Thoracic aorta endothelial cell (primary cell): ENCODE data around the gene OR51A2. TPM values are rescaled to one million over a fixed set of nuclear protein-coding genes. Genes with fewer than 3 reads are reported as not detected.

Experiments
- total RNA-seq: library from RNA; depleted of rRNA; stranded (reverse); fragments of >200 nt; gene quantifications from 2 replicates; pipeline ENCODE4 v1.2.3, GENCODE V29; 2012

The OR51A2 gene
- total RNA-seq, result not detected in 2 replicates

GRCh38 chr11:4955613-4956012, at the start of gene OR51A2:
OR51A2 (minus strand) TSS chr11:4955713; CDS start chr11:4955713, 0 bp downstream.

GRCh38 chr11:4994551-4994950, 39.0 kb upstream of the OR51A2 start, which contains the start of gene OR51L1:
OR51L1 (plus strand) TSS chr11:4994851; CDS start chr11:4998983, 4,132 bp downstream.

GRCh38 chr11:4947505-4947904, 8.0 kb downstream of the OR51A2 start, which contains the start of gene OR51A4:
OR51A4 (minus strand) TSS chr11:4947605; CDS start chr11:4947100, 505 bp downstream.

GRCh38 chr11:4924239-4924638, 31.3 kb downstream of the OR51A2 start, which contains the start of gene OR51G1:
OR51G1 (minus strand) TSS chr11:4924339; CDS start chr11:4924339, 0 bp downstream.

GRCh38 chr11:4919250-4919649, 36.3 kb downstream of the OR51A2 start, which contains the start of gene OR51G2:
OR51G2 (minus strand) TSS chr11:4919350; CDS start chr11:4915663, 3,687 bp downstream.

Other genes with a start within 250 kb of the OR51A2 start
- not detected in 2 replicates for gene OR51F1, start 185.8 kb downstream of the OR51A2 start, total RNA-seq
- gene OR52R1, start 151.3 kb downstream of the OR51A2 start, total RNA-seq, result not detected in 2 replicates
- gene OR51F2, start 134.4 kb downstream of the OR51A2 start, total RNA-seq, result not detected in 2 replicates
- not detected in 2 replicates for gene OR51S1, start 106.5 kb downstream of the OR51A2 start, total RNA-seq
- gene OR51T1, start 73.8 kb downstream of the OR51A2 start, total RNA-seq, result not detected in 2 replicates
- not detected in 2 replicates for gene OR51A7, start 51.9 kb downstream of the OR51A2 start, total RNA-seq
- not detected in 2 replicates for gene OR51G2, start 36.4 kb downstream of the OR51A2 start, total RNA-seq
- not detected in 2 replicates for gene OR51G1, start 31.4 kb downstream of the OR51A2 start, total RNA-seq
- gene OR51A4, start 8.1 kb downstream of the OR51A2 start, total RNA-seq, result not detected in 2 replicates
- gene OR51L1, start 39.1 kb upstream of the OR51A2 start, total RNA-seq, result not detected in 2 replicates
- not detected in 2 replicates for gene OR52J3, start 90.8 kb upstream of the OR51A2 start, total RNA-seq
- not detected in 2 replicates for gene OR52E2, start 103.9 kb upstream of the OR51A2 start, total RNA-seq
- not detected in 2 replicates for gene OR52E1, start 113.9 kb upstream of the OR51A2 start, total RNA-seq
- not detected in 2 replicates for gene OR52A5, start 182.6 kb upstream of the OR51A2 start, total RNA-seq
- not detected in 2 replicates for gene OR52A1, start 199.0 kb upstream of the OR51A2 start, total RNA-seq
- gene OR51V1, start 245.0 kb upstream of the OR51A2 start, total RNA-seq, result not detected in 2 replicates